ENCODE results near the gene KLK14.

DNA sequence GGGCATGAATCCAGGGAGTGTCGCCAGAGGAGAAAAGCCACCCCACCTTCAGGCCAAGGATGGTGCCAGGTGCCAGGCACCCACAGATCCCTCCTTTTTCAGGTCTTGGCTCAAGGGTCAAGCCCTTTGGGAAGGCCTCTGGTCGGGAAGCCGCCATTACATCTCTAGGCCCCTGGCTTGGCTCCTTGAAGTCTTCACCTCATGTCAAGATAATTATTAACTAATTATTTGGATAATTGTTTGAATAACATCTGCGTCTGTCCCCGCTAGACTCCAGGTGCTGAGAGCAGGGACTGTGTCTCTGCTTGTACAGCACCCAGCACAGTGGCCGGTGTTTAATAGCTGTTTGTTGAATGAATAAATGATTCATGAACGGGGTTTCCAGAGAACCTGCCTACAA lies 19.0 kb downstream of the KLK14 start:
- no peak for TF ChIP-seq CTCF (IDR thresholded peaks at IDR 0.05)
- no peak for TF ChIP-seq POLR2A (IDR thresholded peaks at IDR 0.05)
- no peak for TF ChIP-seq POLR2AphosphoS5 (IDR thresholded peaks at IDR 0.05)
- TF ChIP-seq EP300 (IDR thresholded peaks at IDR 0.05; ENCODE audit: low read depth) = no peak
